Measurements from ENCODE around the gene NEURL1B.

DNA sequence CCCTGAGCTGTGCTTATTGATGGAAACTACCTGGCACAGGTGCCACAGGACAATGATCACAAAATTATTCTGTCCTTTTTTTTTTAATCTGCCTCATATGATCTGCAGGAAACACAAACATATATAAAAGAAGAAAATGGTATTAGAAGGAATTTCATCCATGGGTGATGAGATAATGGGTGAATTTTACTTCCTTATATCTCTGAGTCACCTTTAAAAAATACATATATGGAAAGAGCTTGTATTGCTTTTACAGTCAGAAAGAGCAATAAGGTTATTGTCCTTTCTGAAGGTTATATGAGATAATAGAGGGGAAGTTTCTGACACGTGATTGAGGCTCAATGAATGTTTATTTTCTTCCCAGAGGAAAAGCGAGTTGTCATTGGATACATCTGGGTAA, 31.6 kb downstream of the NEURL1B start:
- TF ChIP-seq EP300 (IDR thresholded peaks at IDR 0.05), result no peak
- TF ChIP-seq CTCF (IDR thresholded peaks at IDR 0.05), result no peak

Measured in tibial nerve (tissue), 4 donors.